ENCODE data around the gene IFT88. TPM values are rescaled to one million over a fixed set of nuclear protein-coding genes. Genes with fewer than 3 reads are reported as not detected.

IFT88 gene
- total RNA-seq, 4 donors from 2014 or later = 7.9 to 47.5 (median 27.6) TPM

DNA sequence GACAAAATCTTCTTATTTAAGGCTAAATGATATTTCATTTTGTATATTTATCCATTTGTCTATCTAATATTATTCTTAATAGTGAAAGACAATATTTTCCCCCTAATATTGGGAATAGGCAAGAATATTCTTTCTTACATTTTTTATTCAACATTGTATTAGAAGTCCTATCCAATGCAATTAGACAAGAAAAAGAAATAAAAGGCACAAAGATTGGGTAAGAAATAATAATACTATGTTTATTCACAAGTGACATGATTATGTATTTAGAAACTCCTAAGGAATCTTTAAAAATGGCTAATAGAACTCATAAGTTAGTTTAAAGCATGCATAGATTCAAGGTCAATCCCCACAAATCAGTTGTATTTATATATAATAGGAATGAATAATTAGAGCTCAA lies 30.0 kb upstream of the IFT88 start:
- Histone ChIP-seq H3K4me3 (no peak overlapping the region), H3K36me3 (no peaks in the 10 kb centered on the region), H3K4me1 (no peaks in the 10 kb centered on the region), H3K27ac (no peak overlapping the region), H3K9me3 (no peaks in the 10 kb centered on the region), H3K27me3 (no peaks in the 10 kb centered on the region)
- intact Hi-C loops (cut with DNase I; ENCODE audit: low total_unique reads) = no loop called here
- TF ChIP-seq POLR2A (IDR thresholded peaks at IDR 0.05) = no peak
- TF ChIP-seq, protein P1, sequence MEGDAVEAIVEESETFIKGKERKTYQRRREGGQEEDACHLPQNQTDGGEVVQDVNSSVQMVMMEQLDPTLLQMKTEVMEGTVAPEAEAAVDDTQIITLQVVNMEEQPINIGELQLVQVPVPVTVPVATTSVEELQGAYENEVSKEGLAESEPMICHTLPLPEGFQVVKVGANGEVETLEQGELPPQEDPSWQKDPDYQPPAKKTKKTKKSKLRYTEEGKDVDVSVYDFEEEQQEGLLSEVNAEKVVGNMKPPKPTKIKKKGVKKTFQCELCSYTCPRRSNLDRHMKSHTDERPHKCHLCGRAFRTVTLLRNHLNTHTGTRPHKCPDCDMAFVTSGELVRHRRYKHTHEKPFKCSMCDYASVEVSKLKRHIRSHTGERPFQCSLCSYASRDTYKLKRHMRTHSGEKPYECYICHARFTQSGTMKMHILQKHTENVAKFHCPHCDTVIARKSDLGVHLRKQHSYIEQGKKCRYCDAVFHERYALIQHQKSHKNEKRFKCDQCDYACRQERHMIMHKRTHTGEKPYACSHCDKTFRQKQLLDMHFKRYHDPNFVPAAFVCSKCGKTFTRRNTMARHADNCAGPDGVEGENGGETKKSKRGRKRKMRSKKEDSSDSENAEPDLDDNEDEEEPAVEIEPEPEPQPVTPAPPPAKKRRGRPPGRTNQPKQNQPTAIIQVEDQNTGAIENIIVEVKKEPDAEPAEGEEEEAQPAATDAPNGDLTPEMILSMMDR (IDR thresholded peaks at IDR 0.05) = no peak
- no peak for DNase-seq

DNA sequence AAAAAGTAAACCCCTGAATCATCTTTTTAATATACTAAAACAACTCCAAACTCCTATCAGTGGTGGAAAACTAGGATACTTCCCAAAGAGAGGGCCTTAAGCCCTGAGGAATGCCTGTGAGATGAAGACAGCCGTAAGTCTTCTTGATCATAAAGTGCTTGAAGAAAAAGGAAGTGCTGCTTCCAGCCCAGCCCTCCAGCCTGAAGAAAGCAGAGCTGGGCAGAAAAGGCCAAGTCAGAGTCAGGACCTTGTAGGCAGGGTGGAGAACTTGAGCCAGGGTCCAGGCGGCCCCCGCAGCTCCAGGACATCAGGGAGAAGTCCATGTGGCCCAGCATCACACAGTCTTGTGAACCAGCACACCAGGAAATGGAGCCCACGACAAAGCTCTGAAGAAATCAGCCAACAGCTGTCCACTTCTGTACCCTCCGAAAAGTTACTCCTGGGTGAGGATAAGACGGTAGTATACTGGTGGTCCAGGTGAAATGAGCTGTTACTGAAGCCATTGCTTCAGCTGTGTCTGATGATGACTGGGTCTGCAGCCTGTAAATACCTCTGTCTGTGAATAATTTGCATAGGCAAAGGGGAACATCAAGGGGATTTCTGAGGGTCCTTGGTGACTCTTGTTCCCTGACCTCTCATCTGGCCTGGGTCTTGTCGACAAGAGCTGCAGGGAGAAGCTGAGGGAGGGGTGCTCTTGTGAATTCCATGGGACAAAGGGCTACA lies 22.6 kb upstream of the IFT88 start:
- Histone ChIP-seq H3K4me1 (no peaks in the 10 kb centered on the region), H3K27me3 (no peaks in the 10 kb centered on the region), H3K36me3 (no peaks in the 10 kb centered on the region), H3K4me3 (no peak overlapping the region), H3K27ac (no peak overlapping the region), H3K9me3 (no peaks in the 10 kb centered on the region)
- intact Hi-C loops (cut with DNase I; ENCODE audit: low total_unique reads) = no loop called here
- TF ChIP-seq, protein P1 (IDR thresholded peaks at IDR 0.05) = no peak
- TF ChIP-seq POLR2A (IDR thresholded peaks at IDR 0.05) = no peak
- DNase-seq = no peak

DNA sequence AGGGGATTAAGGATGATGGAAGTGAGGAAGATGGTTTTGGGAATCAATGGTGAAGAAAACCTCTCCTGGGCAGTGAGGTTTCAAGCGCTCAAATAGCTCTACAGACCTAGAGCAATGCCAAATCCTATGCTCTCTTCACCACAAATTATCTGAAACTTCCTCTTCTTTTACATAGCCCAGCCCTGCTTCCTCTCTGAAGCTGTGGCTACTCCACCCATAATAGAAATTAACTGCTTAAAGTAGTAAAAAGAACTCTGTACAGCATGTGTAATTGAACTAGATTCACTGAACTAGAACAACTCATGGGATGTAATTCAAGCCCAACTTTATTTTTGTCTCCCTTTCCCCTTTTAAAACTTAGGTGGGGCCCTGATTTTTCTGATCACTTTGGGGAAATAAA lies 20.4 kb upstream of the IFT88 start:
- TF ChIP-seq POLR2A (IDR thresholded peaks at IDR 0.05) = no peak
- TF ChIP-seq, protein P1 (IDR thresholded peaks at IDR 0.05) = no peak
- Histone ChIP-seq H3K27me3 (no peaks in the 10 kb centered on the region), H3K9me3 (no peaks in the 10 kb centered on the region), H3K4me1 (no peaks in the 10 kb centered on the region), H3K36me3 (no peaks in the 10 kb centered on the region), H3K4me3 (no peak overlapping the region), H3K27ac (no peak overlapping the region)
- no peak for DNase-seq
- intact Hi-C loops (cut with DNase I; ENCODE audit: low total_unique reads) = no loop called here

DNA sequence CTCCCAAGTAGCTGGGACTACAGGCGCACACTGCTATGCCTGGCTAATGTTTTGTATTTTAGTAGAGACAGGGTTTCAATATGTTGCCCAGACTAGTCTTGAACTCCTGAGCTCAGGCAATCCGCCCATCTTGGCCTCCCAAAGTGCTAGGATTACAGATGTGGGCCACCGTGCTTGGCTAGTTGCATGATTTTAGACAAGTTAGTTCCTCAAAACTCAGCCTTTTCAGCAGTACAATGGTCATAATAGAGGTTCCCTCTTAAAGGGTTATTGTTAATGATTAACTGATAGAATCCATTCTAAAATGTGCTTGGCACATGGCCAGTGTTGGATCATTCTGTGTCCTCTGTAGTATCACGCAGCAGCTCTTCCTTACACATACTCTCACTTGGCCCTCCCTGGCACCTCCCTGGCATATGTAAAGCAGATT lies 19.5 kb upstream of the IFT88 start:
- Histone ChIP-seq H3K4me3 (no peak overlapping the region), H3K4me1 (no peaks in the 10 kb centered on the region), H3K9me3 (no peaks in the 10 kb centered on the region), H3K27ac (no peak overlapping the region), H3K36me3 (no peaks in the 10 kb centered on the region), H3K27me3 (no peaks in the 10 kb centered on the region)
- intact Hi-C loops (cut with DNase I; ENCODE audit: low total_unique reads) = no loop called here
- TF ChIP-seq POLR2A (IDR thresholded peaks at IDR 0.05) = no peak
- TF ChIP-seq, protein P1 (IDR thresholded peaks at IDR 0.05) = no peak
- no peak for DNase-seq

DNA sequence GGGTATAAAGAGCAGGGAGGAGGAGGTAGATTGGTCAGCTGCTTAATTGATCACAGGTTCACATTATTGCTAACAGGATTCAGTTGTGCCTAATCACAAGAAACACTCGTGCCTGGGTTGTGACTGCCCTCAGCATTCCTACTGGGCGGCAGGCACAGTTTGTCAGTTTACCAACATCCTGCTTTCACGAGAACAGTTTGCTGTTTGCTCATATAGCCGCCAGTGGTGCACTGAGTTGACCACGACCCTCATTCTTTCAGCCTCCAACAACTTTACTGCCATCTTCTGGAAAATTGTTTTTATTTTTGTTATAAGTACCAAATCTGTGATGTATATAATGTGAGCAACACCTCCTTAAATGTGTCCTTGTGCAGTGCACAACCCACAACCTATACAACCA lies 16.2 kb upstream of the IFT88 start:
- H3K27ac ChIP-seq = no peak overlapping the region
- no peaks in the 10 kb centered on the region for H3K36me3 ChIP-seq
- H3K27me3 ChIP-seq = no peaks in the 10 kb centered on the region
- TF ChIP-seq, protein P1 (IDR thresholded peaks at IDR 0.05) = no peak
- no peak for TF ChIP-seq POLR2A (IDR thresholded peaks at IDR 0.05)
- H3K4me3 ChIP-seq = no peak overlapping the region
- no peaks in the 10 kb centered on the region for H3K4me1 ChIP-seq
- H3K9me3 ChIP-seq = no peaks in the 10 kb centered on the region
- DNase-seq = no peak
- intact Hi-C loops (cut with DNase I; ENCODE audit: low total_unique reads) = no loop called here

Data from uterus (tissue), 4 donors.